Stimulated activated naive CD8-positive, alpha-beta T cell treated with anti-CD3 and anti-CD28 coated beads, Interleukin-15, amount 100 ng/mL, for 72 hours (primary cell): ENCODE results near the gene HRC.

Experiments used
- ATAC-seq: fragments of 150-1000 bp; cut with Tn5 transposase; 2 replicates; pipeline ENCODE4 v1.10.0; 2021; ENCODE audit warnings: mild to moderate bottlenecking, moderate library complexity
- DNase-seq, 2 donors: peaks; one replicate each; pipeline ENCODE4 v3.0.0; 2021 to 2022
- H3K27ac Mint-ChIP-seq, 2 donors: one replicate each; pipeline ENCODE4 v1.8.0; 2022; ENCODE audit warnings: mild to moderate bottlenecking in 2 of 2, mixed read lengths in 2 of 2, moderate library complexity in 2 of 2
- H3K27me3 Mint-ChIP-seq: one replicate; pipeline ENCODE4 v1.8.0; 2022; ENCODE audit warnings: mixed read lengths
- H3K4me1 Mint-ChIP-seq: one replicate; pipeline ENCODE4 v1.8.0; 2022; ENCODE audit warnings: mild to moderate bottlenecking, mixed read lengths
- H3K4me3 Mint-ChIP-seq, 2 donors: one replicate each; pipeline ENCODE4 v1.8.0; 2022; ENCODE audit warnings: mild to moderate bottlenecking in 2 of 2, mixed read lengths in 2 of 2, moderate library complexity in 1 of 2
- H3K9me3 Mint-ChIP-seq, 2 donors: one replicate each; pipeline ENCODE4 v1.8.0; 2022; ENCODE audit warnings: mixed read lengths in 2 of 2

Gene HRC

GRCh38 chr19:49117677-49118564, 37.3 kb downstream of the HRC start:
- H3K4me1 Mint-ChIP-seq = peaks cover 60% of the 10 kb centered on the region

GRCh38 chr19:49116544-49116943, 38.7 kb downstream of the HRC start:
- Mint-ChIP-seq H3K9me3 (no peaks in the 10 kb centered on the region), H3K4me3 (no peak overlapping the region), H3K27me3 (peaks cover 18% of the 10 kb centered on the region), H3K27ac (no peak overlapping the region), H3K4me1 (peaks cover 63% of the 10 kb centered on the region)
- ATAC-seq = no peak
- no peak for DNase-seq

More at GRCh38 chr19:49117677-49118564, 37.3 kb downstream of the HRC start:
- peak overlapping the region; percentile 85 to 96 for H3K4me3 Mint-ChIP-seq
- ATAC-seq (no peak), DNase-seq (peak in 1 of 2 donors; percentile 17)
- H3K27ac Mint-ChIP-seq = peak overlapping the region; percentile 87 to 97
- peaks cover 18% of the 10 kb centered on the region for H3K27me3 Mint-ChIP-seq
- no peaks in the 10 kb centered on the region for H3K9me3 Mint-ChIP-seq

GRCh38 chr19:49114630-49115363, 40.4 kb downstream of the HRC start:
- peak; percentile 44 to 48 for DNase-seq
- Mint-ChIP-seq H3K27me3 (peaks cover 2% of the 10 kb centered on the region), H3K27ac (no peak overlapping the region), H3K9me3 (no peaks in the 10 kb centered on the region), H3K4me1 (peaks cover 50% of the 10 kb centered on the region), H3K4me3 (peak overlapping the region; percentile 81 to 84)
- ATAC-seq = no peak

- Mint-ChIP-seq H3K4me1 (peaks cover 50% of the 10 kb centered on the region), H3K27ac (peak within 1 kb of the TSS in 1 of 2 donors; percentile 38), H3K27me3 (no peaks in the 10 kb centered on the region), H3K4me3 (peak within 1 kb of the TSS; percentile 86 to 89), H3K9me3 (no peaks in the 10 kb centered on the region)
- ATAC-seq (peak; percentile 78), DNase-seq (peak; percentile 76 to 89)
Observed at GRCh38 chr19:49113762-49114629, 41.2 kb downstream of the HRC start, which contains the start of gene LIN7B. LIN7B (plus strand) TSS chr19:49114370; CDS start chr19:49114405, 35 bp downstream.

- Mint-ChIP-seq H3K27me3 (no peaks in the 10 kb centered on the region), H3K27ac (peak overlapping the region in 1 of 2 donors; percentile 22), H3K4me3 (no peak overlapping the region), H3K9me3 (no peaks in the 10 kb centered on the region), H3K4me1 (peaks cover 48% of the 10 kb centered on the region)
- DNase-seq (no peak), ATAC-seq (no peak)
Observed at GRCh38 chr19:49111218-49111998, 43.8 kb downstream of the HRC start.

- no peak for DNase-seq
- H3K4me3 Mint-ChIP-seq = no peak overlapping the region
Observed at GRCh38 chr19:49110567-49110966, 44.6 kb downstream of the HRC start.

GRCh38 chr19:49109569-49110233, 45.5 kb downstream of the HRC start:
- Mint-ChIP-seq H3K4me1 (peaks cover 38% of the 10 kb centered on the region), H3K4me3 (no peak overlapping the region), H3K27me3 (no peaks in the 10 kb centered on the region), H3K27ac (no peak overlapping the region), H3K9me3 (no peaks in the 10 kb centered on the region)
- DNase-seq = no peak
- no peak for ATAC-seq

More at GRCh38 chr19:49110567-49110966, 44.6 kb downstream of the HRC start:
- H3K9me3 Mint-ChIP-seq = no peaks in the 10 kb centered on the region
- H3K4me1 Mint-ChIP-seq = peaks cover 39% of the 10 kb centered on the region
- H3K27ac Mint-ChIP-seq = no peak overlapping the region
- ATAC-seq = no peak
- H3K27me3 Mint-ChIP-seq = no peaks in the 10 kb centered on the region

GRCh38 chr19:49109051-49109450, 46.1 kb downstream of the HRC start:
- no peak for DNase-seq
- Mint-ChIP-seq H3K4me3 (no peak overlapping the region), H3K4me1 (peaks cover 40% of the 10 kb centered on the region), H3K27ac (no peak overlapping the region), H3K9me3 (no peaks in the 10 kb centered on the region), H3K27me3 (no peaks in the 10 kb centered on the region)
- no peak for ATAC-seq

- DNase-seq (no peak), ATAC-seq (no peak)
- Mint-ChIP-seq H3K27ac (peak overlapping the region in 1 of 2 donors; percentile 34), H3K27me3 (no peaks in the 10 kb centered on the region), H3K9me3 (no peaks in the 10 kb centered on the region), H3K4me3 (no peak overlapping the region), H3K4me1 (peaks cover 28% of the 10 kb centered on the region)
Observed at GRCh38 chr19:49107625-49108459, 47.4 kb downstream of the HRC start.

- peak overlapping the region in 1 of 2 donors; percentile 91 for H3K27ac Mint-ChIP-seq
- peak; percentile 75 for ATAC-seq
- H3K27me3 Mint-ChIP-seq = no peaks in the 10 kb centered on the region
- H3K4me3 Mint-ChIP-seq = peak overlapping the region in 1 of 2 donors; percentile 39
- DNase-seq = peak; percentile 57 to 65
- H3K4me1 Mint-ChIP-seq = peaks cover 30% of the 10 kb centered on the region
- no peaks in the 10 kb centered on the region for H3K9me3 Mint-ChIP-seq
Observed at GRCh38 chr19:49106648-49107135, 48.5 kb downstream of the HRC start.

- Mint-ChIP-seq H3K27ac (peak overlapping the region; percentile 16 to 41), H3K4me3 (no peak overlapping the region), H3K27me3 (no peaks in the 10 kb centered on the region), H3K4me1 (peaks cover 30% of the 10 kb centered on the region), H3K9me3 (no peaks in the 10 kb centered on the region)
- ATAC-seq (peak; percentile 3), DNase-seq (no peak)
Observed at GRCh38 chr19:49104229-49104864, 50.8 kb downstream of the HRC start.

- Mint-ChIP-seq H3K4me3 (no peak overlapping the region), H3K4me1 (peaks cover 24% of the 10 kb centered on the region), H3K9me3 (no peaks in the 10 kb centered on the region), H3K27ac (no peak overlapping the region), H3K27me3 (no peaks in the 10 kb centered on the region)
- DNase-seq = no peak
- no peak for ATAC-seq
Observed at GRCh38 chr19:49103331-49104085, 51.7 kb downstream of the HRC start.
